ENCODE results near the gene JUND. TPM values are rescaled to one million over a fixed set of nuclear protein-coding genes. Genes with fewer than 3 reads are reported as not detected.

JUND gene
- total RNA-seq, 1 experiment from 2014 or later: 103 TPM

- Histone ChIP-seq H4K8ac (replicated peaks; ENCODE audit: insufficient read length, low read depth, low read length) (no peak overlapping the region), H2AFZ (ENCODE audit: low read length) (no peak overlapping the region), H3K27ac (ENCODE audit: insufficient read length, low read depth, low read length) (no peak overlapping the region), H3K18ac (ENCODE audit: insufficient read length, low read depth, low read length) (no peak overlapping the region), H4K91ac (ENCODE audit: insufficient read length, low read depth, low read length) (no peak overlapping the region), H3K79me2 (ENCODE audit: insufficient read depth, low read length) (peaks cover 25% of the 10 kb centered on the region; the same call in 1 of the 2 replicates), H3K27me3 (ENCODE audit: insufficient read depth, low read length) (no peaks in the 10 kb centered on the region), H3K4me2 (ENCODE audit: insufficient read depth, insufficient read length, low read length) (no peak overlapping the region), H3K56ac (ENCODE audit: insufficient read length, low read depth, low read length) (no peak overlapping the region), H3K79me1 (ENCODE audit: insufficient read depth, low read depth, low read length, poor library complexity, severe bottlenecking) (no peaks in the 10 kb centered on the region), H3K23ac (ENCODE audit: insufficient read length, low read depth, low read length) (no peak overlapping the region), H2BK12ac (ENCODE audit: insufficient read length, low read depth, low read length) (no peak overlapping the region), H2BK20ac (ENCODE audit: low read depth, low read length, poor library complexity, severe bottlenecking) (no peak overlapping the region), H4K5ac (ENCODE audit: insufficient read length, low read depth, low read length) (no peak overlapping the region), H3K9ac (ENCODE audit: extremely low read depth, insufficient read length, low read length) (no peak overlapping the region), H3K23me2 (ENCODE audit: insufficient read length, low read depth, low read length, poor library complexity, severe bottlenecking) (peaks cover 11% of the 10 kb centered on the region), H2BK15ac (ENCODE audit: low read depth, low read length) (no peak overlapping the region), H3K9me3 (ENCODE audit: control insufficient read depth, low read depth, low read length) (no peaks in the 10 kb centered on the region), H3K14ac (ENCODE audit: insufficient read depth, low read length) (no peak overlapping the region; the same call in 1 of the 2 replicates), H3T11ph (ENCODE audit: low read length) (no peak overlapping the region), H4K20me1 (ENCODE audit: control insufficient read depth, insufficient read depth, insufficient read length) (no peaks in the 10 kb centered on the region), H2BK120ac (ENCODE audit: low read depth, low read length, poor library complexity, severe bottlenecking) (no peak overlapping the region), H3K4ac (ENCODE audit: low read depth, low read length) (no peak overlapping the region), H2AK5ac (ENCODE audit: insufficient read length, low read length) (no peak overlapping the region), H2BK5ac (ENCODE audit: insufficient read length, low read length) (no peak overlapping the region), H3K4me1 (ENCODE audit: insufficient read depth, low read length) (peaks cover 8% of the 10 kb centered on the region; the same call in 1 of the 2 replicates)
- no CpG with 5 or more reads among the region's 18 CpGs for WGBS (ENCODE audit: extremely low coverage, insufficient read length, low lambda C conversion rate)
- H3K36me3 Mint-ChIP-seq (ENCODE audit: insufficient read depth in 1 of 3, low read depth in 3 of 3): peaks cover 24 to 52% (median 44%) of the 10 kb centered on the region in 3 experiments
- H3K4me3 Mint-ChIP-seq: peak overlapping the region in 1 of 2 experiments; percentile 38; a peak in 1 of 5 replicates
- no peaks in the 10 kb centered on the region for H3K27me3 Mint-ChIP-seq (ENCODE audit: low read depth)
- H3K27ac Mint-ChIP-seq: peak overlapping the region; percentile 55 to 83 (median 75); a peak in 3 of 7 replicates
- peaks cover 13 to 23% of the 10 kb centered on the region in 2 experiments for H3K4me1 Mint-ChIP-seq
- H3K9me3 Mint-ChIP-seq: no peaks in the 10 kb centered on the region
- DNase-seq: no peak
- TF ChIP-seq CTCF (conservative IDR thresholded peaks at IDR 0.05): no peak
These were observed 36.8 kb upstream of the JUND start for GRCh38 chr19:18317961-18318800.

Data from H9 (cell line).